Stimulated activated naive CD8-positive, alpha-beta T cell treated with anti-CD3 and anti-CD28 coated beads, Interleukin-15, amount 100 ng/mL, for 72 hours (primary cell): ENCODE measurements around the gene CRY2.
A peak's percentile ranks its signal among the peaks of the same experiment; 100 is the strongest.

Experiments used
- ATAC-seq: fragments of 150-1000 bp; cut with Tn5 transposase; 2 replicates; pipeline ENCODE4 v1.10.0; 2021; ENCODE audit warnings: mild to moderate bottlenecking, moderate library complexity
- DNase-seq, 2 donors: peaks; one replicate each; pipeline ENCODE4 v3.0.0; 2021 to 2022
- H3K27ac Mint-ChIP-seq, 2 donors: one replicate each; pipeline ENCODE4 v1.8.0; 2022; ENCODE audit warnings: mild to moderate bottlenecking in 2 of 2, mixed read lengths in 2 of 2, moderate library complexity in 2 of 2
- H3K27me3 Mint-ChIP-seq: one replicate; pipeline ENCODE4 v1.8.0; 2022; ENCODE audit warnings: mixed read lengths
- H3K4me1 Mint-ChIP-seq: one replicate; pipeline ENCODE4 v1.8.0; 2022; ENCODE audit warnings: mild to moderate bottlenecking, mixed read lengths
- H3K4me3 Mint-ChIP-seq, 2 donors: one replicate each; pipeline ENCODE4 v1.8.0; 2022; ENCODE audit warnings: mild to moderate bottlenecking in 2 of 2, mixed read lengths in 2 of 2, moderate library complexity in 1 of 2
- H3K9me3 Mint-ChIP-seq, 2 donors: one replicate each; pipeline ENCODE4 v1.8.0; 2022; ENCODE audit warnings: mixed read lengths in 2 of 2

Gene CRY2

DNA sequence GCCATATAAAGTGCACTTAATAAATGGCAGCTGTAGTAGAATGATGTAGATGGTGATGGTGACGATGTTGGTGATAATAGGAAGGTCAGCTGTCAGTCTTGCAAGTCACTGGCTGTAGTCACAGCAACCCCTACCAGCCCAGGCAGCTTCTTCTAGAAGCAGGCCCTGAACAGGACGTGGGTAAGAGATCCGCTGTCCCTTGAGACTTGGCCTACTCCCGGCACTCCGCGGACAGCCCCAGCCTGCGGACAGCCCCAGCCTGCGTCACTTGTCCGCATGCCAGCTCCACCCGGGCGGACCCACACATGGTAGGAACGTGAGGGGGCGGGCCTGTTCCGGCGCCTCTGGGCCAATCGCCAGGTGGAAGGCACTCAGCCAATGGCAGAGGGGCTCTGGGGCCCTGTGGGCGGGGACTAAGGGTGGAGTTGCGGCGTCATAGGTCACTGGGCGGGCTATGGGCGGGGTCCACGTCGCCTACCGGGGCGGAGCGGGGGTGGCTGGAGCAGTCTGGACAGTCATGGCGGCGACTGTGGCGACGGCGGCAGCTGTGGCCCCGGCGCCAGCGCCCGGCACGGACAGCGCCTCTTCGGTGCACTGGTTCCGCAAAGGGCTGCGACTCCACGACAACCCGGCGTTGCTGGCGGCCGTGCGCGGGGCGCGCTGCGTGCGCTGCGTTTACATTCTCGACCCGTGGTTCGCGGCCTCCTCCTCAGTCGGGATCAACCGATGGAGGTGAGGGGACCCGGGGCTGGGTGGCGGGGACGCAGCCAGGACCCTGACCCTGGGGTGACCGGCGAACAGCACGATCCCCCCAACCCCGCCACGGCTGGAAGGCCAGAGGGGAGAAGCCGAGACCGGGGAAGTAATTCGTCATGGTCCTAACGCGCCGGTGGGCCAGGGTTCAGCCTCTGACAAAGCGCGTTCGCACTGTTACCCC, at the start of gene CRY2:
Gene CRY2 (plus strand): TSS at position 502 of the 937 bp plus-strand sequence. CDS start 16 bp downstream, at position 518.
- Mint-ChIP-seq H3K27me3 (no peaks in the 10 kb centered on the region), H3K9me3 (no peaks in the 10 kb centered on the region), H3K27ac (peak within 1 kb of the TSS; percentile 89 to 94), H3K4me3 (peak within 1 kb of the TSS; percentile 81 to 85), H3K4me1 (peaks cover 63% of the 10 kb centered on the region)
- DNase-seq (peak; percentile 97 to 99), ATAC-seq (peak; percentile 92)

- Mint-ChIP-seq H3K27ac (no peak overlapping the region), H3K27me3 (no peaks in the 10 kb centered on the region), H3K4me1 (no peaks in the 10 kb centered on the region), H3K9me3 (no peaks in the 10 kb centered on the region), H3K4me3 (no peak overlapping the region)
- no peak for DNase-seq
- no peak for ATAC-seq
Observed at GRCh38 chr11:45798793-45799441, 48.4 kb upstream of the CRY2 start.

DNA sequence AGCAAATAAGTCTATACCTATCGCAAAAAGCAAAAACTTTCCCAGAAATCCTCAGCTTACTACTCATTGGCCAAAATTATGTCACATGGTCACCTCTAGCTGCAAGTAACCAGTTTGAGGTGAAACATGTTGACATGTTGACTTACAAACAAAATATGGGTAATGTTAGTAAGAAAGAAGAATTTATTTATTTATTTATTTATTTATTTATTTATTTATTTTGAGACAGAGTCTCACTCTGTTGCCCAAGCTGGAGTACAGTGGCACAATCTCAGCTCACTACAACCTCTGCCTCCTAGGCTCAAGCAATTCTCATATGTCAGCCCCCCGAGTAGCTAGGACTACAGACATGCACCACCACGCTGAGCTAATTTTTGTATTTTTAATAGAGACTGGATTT, 47.7 kb upstream of the CRY2 start:
- peak overlapping the region in 1 of 2 donors; percentile 72 for H3K27ac Mint-ChIP-seq
- DNase-seq (no peak), ATAC-seq (no peak)
- no peaks in the 10 kb centered on the region for H3K4me1 Mint-ChIP-seq
- no peaks in the 10 kb centered on the region for H3K27me3 Mint-ChIP-seq
- no peaks in the 10 kb centered on the region for H3K9me3 Mint-ChIP-seq
- H3K4me3 Mint-ChIP-seq: no peak overlapping the region

DNA sequence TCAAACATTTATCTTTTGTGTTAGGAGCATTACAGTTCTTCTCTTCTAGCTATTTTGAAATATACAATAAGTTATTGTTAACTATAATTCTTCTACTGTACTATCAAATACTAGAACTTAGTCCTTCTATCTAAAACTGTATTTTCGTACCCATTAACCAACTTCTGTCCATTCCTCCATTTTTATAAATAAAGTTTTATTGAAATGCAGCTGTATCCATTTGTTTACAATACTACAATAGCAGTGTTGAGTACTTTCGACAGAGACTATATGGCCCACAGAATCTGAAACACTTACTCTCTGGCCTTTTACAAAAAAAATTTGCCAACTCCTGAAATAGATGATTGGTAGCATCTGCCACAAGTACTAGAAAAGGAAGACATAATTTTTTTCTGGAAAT, 47.0 kb upstream of the CRY2 start:
- Mint-ChIP-seq H3K27me3 (no peaks in the 10 kb centered on the region), H3K4me1 (no peaks in the 10 kb centered on the region), H3K4me3 (no peak overlapping the region), H3K27ac (no peak overlapping the region), H3K9me3 (no peaks in the 10 kb centered on the region)
- ATAC-seq: no peak
- DNase-seq: no peak

- ATAC-seq (no peak), DNase-seq (no peak)
- H3K4me3 Mint-ChIP-seq: no peak overlapping the region
- peaks cover 13% of the 10 kb centered on the region for H3K4me1 Mint-ChIP-seq
- H3K9me3 Mint-ChIP-seq: no peaks in the 10 kb centered on the region
- H3K27ac Mint-ChIP-seq: no peak overlapping the region
- no peaks in the 10 kb centered on the region for H3K27me3 Mint-ChIP-seq
Observed at GRCh38 chr11:45801723-45802315, 45.5 kb upstream of the CRY2 start.

DNA sequence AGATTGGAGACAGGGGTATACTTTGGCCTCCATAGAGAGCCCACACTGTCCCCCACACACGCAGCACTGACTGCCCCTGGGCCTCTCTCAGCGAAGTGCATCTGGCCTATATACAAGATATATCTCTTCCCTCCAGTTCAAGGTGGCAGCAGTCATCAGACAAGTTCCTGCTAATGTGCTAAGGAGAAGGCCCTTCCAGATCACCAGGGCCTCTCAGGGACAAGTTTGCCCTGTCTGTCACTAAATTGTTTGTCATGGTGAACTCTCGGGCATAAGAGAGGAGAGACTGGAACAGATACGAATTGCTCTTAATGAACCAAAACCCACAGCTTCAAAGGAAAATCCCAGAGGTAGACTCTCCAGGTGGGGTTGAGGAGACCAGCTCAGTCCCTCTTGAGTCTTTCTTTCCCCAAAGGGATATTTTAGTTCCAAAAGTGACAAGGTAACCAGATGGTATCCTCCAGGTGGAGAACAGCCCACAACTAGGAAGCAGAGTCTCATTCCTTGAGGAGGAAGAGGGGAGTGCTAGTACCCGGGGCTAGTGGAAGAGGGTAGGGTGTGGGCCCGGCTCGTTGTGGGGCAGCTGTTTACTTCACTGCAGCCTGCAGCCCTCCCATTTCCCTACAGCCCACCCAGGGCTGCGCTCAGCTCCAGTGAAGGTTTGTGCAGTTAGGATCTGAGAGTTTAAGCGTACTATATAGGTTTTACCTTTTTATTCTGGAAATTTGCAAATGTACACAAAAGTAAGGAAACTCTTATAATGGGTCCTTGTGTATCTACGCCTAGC, 44.6 kb upstream of the CRY2 start:
- no peaks in the 10 kb centered on the region for H3K9me3 Mint-ChIP-seq
- H3K27ac Mint-ChIP-seq: no peak overlapping the region
- peak overlapping the region in 1 of 2 donors; percentile 25 for H3K4me3 Mint-ChIP-seq

GRCh38 chr11:45803971-45804760, 43.1 kb upstream of the CRY2 start:
- peak; percentile 66 to 74 for DNase-seq
- ATAC-seq: peak; percentile 67
- H3K27me3 Mint-ChIP-seq: no peaks in the 10 kb centered on the region
- peak overlapping the region; percentile 97 for H3K4me3 Mint-ChIP-seq
- H3K9me3 Mint-ChIP-seq: no peaks in the 10 kb centered on the region
- peak overlapping the region; percentile 86 to 89 for H3K27ac Mint-ChIP-seq
- H3K4me1 Mint-ChIP-seq: peaks cover 34% of the 10 kb centered on the region

More for the DNA sequence above, 44.6 kb upstream of the CRY2 start:
- DNase-seq (no peak), ATAC-seq (no peak)
- no peaks in the 10 kb centered on the region for H3K27me3 Mint-ChIP-seq
- peaks cover 20% of the 10 kb centered on the region for H3K4me1 Mint-ChIP-seq

DNA sequence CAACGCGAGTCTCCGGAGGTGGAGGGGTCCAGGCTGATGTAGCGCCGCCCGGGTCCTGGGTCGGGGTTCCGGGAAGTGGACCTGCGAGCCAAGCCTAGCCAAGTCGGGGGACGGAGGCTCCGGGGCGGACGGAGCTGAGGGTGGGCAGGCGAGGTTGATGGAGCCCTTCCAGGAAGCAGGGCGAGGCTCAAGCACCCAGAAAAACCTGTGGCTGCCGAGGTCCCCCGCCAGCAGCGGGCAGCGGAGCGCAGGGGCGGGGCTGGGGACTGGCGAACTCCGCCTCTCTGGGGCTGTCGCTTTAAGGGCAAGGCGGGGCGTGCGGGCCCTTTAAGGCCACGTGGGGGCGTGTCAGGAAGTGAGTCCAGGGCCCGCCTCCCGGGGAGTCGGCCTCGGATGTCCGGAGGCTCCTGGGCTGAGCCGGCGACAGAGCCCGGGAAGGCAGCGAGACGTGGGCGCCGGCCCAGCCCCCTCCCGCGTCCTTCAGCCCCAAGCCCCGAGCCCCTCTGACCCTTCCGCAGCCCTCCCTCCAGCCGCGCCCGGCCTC, 42.4 kb upstream of the CRY2 start, which contains the start of gene SLC35C1:
Gene SLC35C1 (plus strand): TSS at position 389 of the 544 bp plus-strand sequence. CDS start 653 bp downstream, outside the sequence.
- no peaks in the 10 kb centered on the region for H3K27me3 Mint-ChIP-seq
- peak within 1 kb of the TSS; percentile 97 for H3K4me3 Mint-ChIP-seq
- ATAC-seq: peak; percentile 94
- DNase-seq: peak; percentile 96
- H3K9me3 Mint-ChIP-seq: no peaks in the 10 kb centered on the region
- peak within 1 kb of the TSS; percentile 86 to 89 for H3K27ac Mint-ChIP-seq
- H3K4me1 Mint-ChIP-seq: peaks cover 41% of the 10 kb centered on the region

GRCh38 chr11:45805305-45806071, 41.8 kb upstream of the CRY2 start:
- DNase-seq (peak; percentile 17 to 23), ATAC-seq (peak; percentile 59)
- Mint-ChIP-seq H3K9me3 (no peaks in the 10 kb centered on the region), H3K4me3 (peak overlapping the region; percentile 97), H3K4me1 (peaks cover 44% of the 10 kb centered on the region), H3K27ac (peak overlapping the region; percentile 77 to 86), H3K27me3 (no peaks in the 10 kb centered on the region)

DNA sequence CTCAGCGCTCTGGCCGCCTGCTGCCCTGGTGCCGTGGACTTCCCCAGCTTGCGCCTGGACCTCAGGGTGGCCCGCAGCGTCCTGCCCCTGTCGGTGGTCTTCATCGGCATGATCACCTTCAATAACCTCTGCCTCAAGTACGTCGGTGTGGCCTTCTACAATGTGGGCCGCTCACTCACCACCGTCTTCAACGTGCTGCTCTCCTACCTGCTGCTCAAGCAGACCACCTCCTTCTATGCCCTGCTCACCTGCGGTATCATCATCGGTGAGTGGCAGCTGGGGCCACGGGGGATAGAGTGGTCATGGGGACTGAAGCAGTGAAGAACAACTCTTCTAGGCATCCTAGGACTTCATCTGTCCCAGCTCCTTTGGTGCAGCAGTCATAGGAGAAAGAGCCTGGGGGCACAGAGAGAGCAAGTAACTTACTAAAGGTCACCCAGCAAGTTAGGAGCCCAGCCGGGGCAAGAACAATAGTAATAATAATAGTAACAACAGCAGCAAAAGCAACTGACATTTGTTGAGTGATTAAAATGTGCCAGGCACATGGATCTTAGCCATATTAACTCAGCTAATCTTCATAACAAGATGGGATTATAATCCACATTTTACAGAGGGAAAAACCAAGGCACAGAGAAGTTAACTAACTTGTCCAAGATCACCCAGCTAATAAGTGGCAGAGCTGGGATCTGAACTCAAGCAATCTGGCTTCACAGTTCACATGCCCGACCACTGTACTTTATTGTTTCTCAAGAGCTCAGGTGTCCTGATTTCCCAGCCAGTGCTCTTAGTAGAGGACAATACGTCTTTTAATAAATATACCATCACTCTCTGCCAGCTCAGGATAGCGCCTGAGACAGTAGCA, 41.0 kb upstream of the CRY2 start:
- DNase-seq: no peak
- Mint-ChIP-seq H3K4me3 (peak overlapping the region; percentile 97), H3K27me3 (no peaks in the 10 kb centered on the region), H3K9me3 (no peaks in the 10 kb centered on the region), H3K4me1 (peaks cover 44% of the 10 kb centered on the region), H3K27ac (peak overlapping the region in 1 of 2 donors; percentile 44)
- ATAC-seq: no peak

DNA sequence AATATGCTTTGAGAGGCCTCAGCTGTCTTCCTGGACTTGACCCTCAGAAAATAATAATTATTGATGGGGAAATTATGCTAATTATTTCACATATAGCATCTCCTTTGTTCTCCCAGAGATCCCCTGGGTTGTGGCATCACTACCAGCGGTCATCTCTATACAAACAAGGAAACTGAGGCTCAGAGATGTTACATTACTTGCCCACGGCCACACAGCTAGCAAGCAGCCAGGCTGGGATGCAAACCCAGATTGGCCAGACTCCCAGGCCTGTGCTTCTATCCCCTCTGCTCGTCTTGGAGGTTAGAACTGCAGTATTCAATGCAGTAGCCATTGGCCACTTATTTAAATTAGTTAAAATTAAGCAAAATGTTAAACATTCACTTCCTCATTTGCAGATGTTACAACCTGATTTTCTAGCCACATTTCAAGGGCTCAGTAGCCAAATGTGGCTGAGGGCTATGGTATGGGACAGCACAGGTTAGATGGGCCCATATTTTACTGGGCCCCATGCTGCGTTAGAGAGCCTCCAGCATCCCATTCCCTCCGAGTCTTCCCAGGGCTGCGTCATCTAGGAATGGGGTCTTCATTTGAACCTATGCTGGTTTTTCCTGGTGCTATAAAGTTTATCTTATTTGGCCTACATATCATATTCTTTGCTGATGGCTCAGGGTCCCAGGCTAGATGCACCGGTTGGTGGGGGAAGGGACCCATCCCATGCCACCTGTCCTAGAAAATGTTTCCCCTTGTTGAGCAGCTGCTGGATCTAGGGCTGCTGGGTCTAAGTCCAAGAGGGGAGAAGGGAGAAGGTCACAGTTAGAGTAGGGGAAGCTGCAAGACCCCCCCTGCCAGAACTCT, 40.1 kb upstream of the CRY2 start:
- DNase-seq: no peak
- H3K9me3 Mint-ChIP-seq: no peaks in the 10 kb centered on the region
- peak overlapping the region in 1 of 2 donors; percentile 55 for H3K27ac Mint-ChIP-seq
- H3K4me1 Mint-ChIP-seq: peaks cover 44% of the 10 kb centered on the region
- peak overlapping the region; percentile 62 to 97 for H3K4me3 Mint-ChIP-seq
- ATAC-seq: no peak
- no peaks in the 10 kb centered on the region for H3K27me3 Mint-ChIP-seq

DNA sequence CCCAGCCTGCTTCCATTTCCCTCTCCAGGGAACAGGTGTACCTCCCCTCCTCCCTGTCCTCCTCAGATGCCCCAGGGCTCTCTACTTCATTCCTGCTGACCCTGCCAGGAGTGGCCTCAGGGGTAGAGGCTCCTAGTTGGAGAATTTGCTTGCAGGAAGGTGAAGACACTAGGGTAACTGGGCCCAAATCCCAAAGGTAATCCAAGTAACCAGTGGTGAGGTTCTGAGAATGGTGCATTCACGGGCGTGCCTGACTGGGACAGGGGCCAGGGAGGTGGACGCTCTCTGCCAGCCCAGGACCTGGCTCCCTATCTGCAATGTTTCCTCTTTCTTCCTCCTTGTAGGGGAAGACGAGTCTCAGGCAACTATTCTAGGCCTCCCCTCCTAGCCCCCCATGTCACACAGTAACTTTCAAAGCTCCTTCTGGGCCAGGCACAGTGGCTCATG, 39.5 kb upstream of the CRY2 start:
- Mint-ChIP-seq H3K4me1 (peaks cover 50% of the 10 kb centered on the region), H3K27me3 (no peaks in the 10 kb centered on the region), H3K27ac (peak overlapping the region in 1 of 2 donors; percentile 55), H3K9me3 (no peaks in the 10 kb centered on the region), H3K4me3 (peak overlapping the region; percentile 62)
- no peak for ATAC-seq
- DNase-seq: no peak
